K562 (cell line): Measurements from ENCODE around the gene EFHC2. TPM values are rescaled to one million over a fixed set of nuclear protein-coding genes. Genes with fewer than 3 reads are reported as not detected.

Experiments
- ATAC-seq: fragments of 200-7000 bp; cut with Tn5 transposase; 3 replicates; pipeline ENCODE4 v1.9.1; 2020; ENCODE audit warnings: moderate library complexity
- BruUV-seq: library from RNA; stranded (reverse); fragments of 400-500 nt; replicated peaks from 2 replicates; lab custom pipeline; 2021; lab: Mats Ljungman, UMichigan
- CTCF ChIA-PET: fragments of 300-600 bp; formaldehyde crosslinking; extraction: SDS; loops from one replicate; lab custom pipeline; 2021; ENCODE audit warnings: low intra/inter-chr PET ratio; lab: Yijun Ruan, JAX
- POLR2A ChIA-PET: fragments of 300-600, 350-650 bp; sonication (Branson Sonifier 250); formaldehyde crosslinking; extraction: SDS; loops from one replicate; lab custom pipeline; 2021; ENCODE audit warnings: antibody characterized with exemption, inconsistent platforms; lab: Yijun Ruan, JAX
- DNase-seq, 4 experiments: peaks; one replicate each; pipeline versions ENCODE4 v3.0.0 to v3.0.0-alpha.2; 2011 to 2018; ENCODE audit warnings: low spot score in 3 of 4, mixed read lengths in 3 of 4; ENCODE audit errors: extremely low read depth in 1 of 4
- FAIRE-seq: peaks from 2 replicates; lab custom pipeline; 2011; peaks lifted over from hg19 to GRCh38; lab: Jason Lieb, UNC
- H2AFZ ChIP-seq: 2 replicates; pipeline ENCODE4 v1.6.0; 2011; ENCODE audit warnings: low read depth, low read length, control low read depth, inconsistent platforms
- H3K27ac ChIP-seq: fragments of 200-600 bp; 3 replicates; pipeline ENCODE4 v1.8.0; 2011; ENCODE audit warnings: low read depth, mild to moderate bottlenecking, control low read depth, inconsistent platforms, low read length, moderate library complexity, mixed read lengths; ENCODE audit errors: extremely low read depth
- H3K27me3 ChIP-seq, 2 experiments: fragments of 300-600 bp in 1 of 2; 2 replicates in 1 of 2; 3 replicates in 1 of 2; pipeline versions ENCODE4 v1.6.0 to v1.8.0; 2011; ENCODE audit warnings: inconsistent platforms in 2 of 2, low read length in 2 of 2, mild to moderate bottlenecking in 1 of 2, mixed read lengths in 1 of 2, moderate library complexity in 1 of 2; ENCODE audit not compliant: control insufficient read depth in 2 of 2, insufficient read depth in 2 of 2
- H3K36me3 ChIP-seq: fragments of 300-600 bp; 3 replicates; pipeline ENCODE4 v1.8.0; 2011; ENCODE audit warnings: mild to moderate bottlenecking, low read length, inconsistent platforms; ENCODE audit not compliant: control insufficient read depth, insufficient read depth
- H3K4me1 ChIP-seq, 2 experiments: fragments of 200-600 bp in 1 of 2; replicated peaks in 1 of 2; 2 replicates in 1 of 2; 3 replicates in 1 of 2; pipeline versions ENCODE4 v1.5.1 to v1.8.0; 2011; ENCODE audit warnings: inconsistent platforms in 2 of 2, low read length in 2 of 2, mild to moderate bottlenecking in 1 of 2, mixed read lengths in 1 of 2, moderate library complexity in 1 of 2; ENCODE audit not compliant: control insufficient read depth in 2 of 2, insufficient read depth in 2 of 2
- H3K4me2 ChIP-seq: 2 replicates; pipeline ENCODE4 v1.6.1; 2011; ENCODE audit warnings: low read length, control low read depth, inconsistent platforms, mixed read lengths; ENCODE audit not compliant: insufficient read depth
- H3K4me3 ChIP-seq: fragments of 200-600 bp; sonication (generic), shearing (Covaris generic); 2 replicates; pipeline ENCODE4 v1.5.1; 2016; ENCODE audit warnings: control low read depth, inconsistent platforms
- H3K79me2 ChIP-seq: fragments of 200-600 bp; 3 replicates; pipeline ENCODE4 v1.8.0; 2011; ENCODE audit warnings: low read length, inconsistent platforms; ENCODE audit not compliant: control insufficient read depth, insufficient read depth
- H3K9ac ChIP-seq, 2 experiments: 2 replicates each; pipeline versions ENCODE4 v1.6.0 to v1.6.1; 2011; ENCODE audit warnings: low read depth in 2 of 2, low read length in 2 of 2, control low read depth in 1 of 2, inconsistent platforms in 1 of 2, mild to moderate bottlenecking in 1 of 2, mixed read lengths in 1 of 2; ENCODE audit not compliant: insufficient read depth in 1 of 2
- H3K9me1 ChIP-seq: one replicate; pipeline ENCODE4 v1.6.0; 2011; ENCODE audit warnings: inconsistent platforms, mild to moderate bottlenecking, low read length, moderate library complexity; ENCODE audit not compliant: control insufficient read depth, insufficient read depth
- H3K9me3 ChIP-seq: replicated peaks from 2 replicates; pipeline ENCODE4 v1.5.1; 2011; ENCODE audit warnings: low read depth, low read length, inconsistent platforms; ENCODE audit not compliant: control insufficient read depth, insufficient read depth
- H4K20me1 ChIP-seq: replicated peaks from 2 replicates; pipeline ENCODE4 v1.6.1; 2011; ENCODE audit warnings: low read length, inconsistent platforms, mixed read lengths; ENCODE audit not compliant: control insufficient read depth, insufficient read depth
- FOXA3 ChIP-seq, 2 experiments: fragments of 450-650 bp in 1 of 2; sonication (generic) in 1 of 2; formaldehyde crosslinking; IDR thresholded peaks in 1 of 2; conservative IDR thresholded peaks in 1 of 2; 2 replicates each; pipeline versions ENCODE4 v1.4.0 to v1.8.0; 2020 to 2022; ENCODE audit warnings: mild to moderate bottlenecking in 2 of 2, missing genetic modification reagents in 1 of 2
- HIVEP1 ChIP-seq: fragments of 250-450 bp; sonication (Bioruptor Pico); IDR thresholded peaks from 2 replicates; pipeline ENCODE4 v1.4.0; 2020; ENCODE audit warnings: mild to moderate bottlenecking
- POLR2AphosphoS2 ChIP-seq: IDR thresholded peaks from 2 replicates; pipeline ENCODE4 v1.6.1; 2012; ENCODE audit warnings: low read length, improper control_type of control experiment
- RBBP5 ChIP-seq: fragments of 200-600 bp; sonication (generic); IDR thresholded peaks from 2 replicates; pipeline ENCODE4 v1.6.1; 2012; ENCODE audit warnings: borderline replicate concordance, mild to moderate bottlenecking, low read length, control low read depth, inconsistent platforms; ENCODE audit not compliant: insufficient read depth, poor library complexity, severe bottlenecking
- RUNX1 ChIP-seq: sonication (generic); IDR thresholded peaks from 2 replicates; pipeline ENCODE4 v1.6.1; 2016; ENCODE audit warnings: antibody characterized with exemption, low read depth
- ZBTB26 ChIP-seq: fragments of 450-650 bp; formaldehyde crosslinking; IDR thresholded peaks from 2 replicates; pipeline ENCODE4 v1.4.0; 2022; ENCODE audit warnings: missing genetic modification characterization
- ZNF41 ChIP-seq: fragments of 250-450 bp; sonication (Bioruptor Pico); conservative IDR thresholded peaks from 2 replicates; pipeline ENCODE4 v1.4.0; 2020; ENCODE audit warnings: mild to moderate bottlenecking
- WGBS: fragments of 100-300 bp; shearing (Covaris generic); methylation state at CpG from one replicate; pipeline ENCODE4 v1.1.6; 2016; ENCODE audit warnings: low coverage, mixed read lengths; ENCODE audit not compliant: insufficient coverage; ENCODE audit errors: missing lambda C conversion rate; 5-methylcytosine and 5-hydroxymethylcytosine counted together
- in situ Hi-C: fragments of 300-500 bp; cut with MboI; formaldehyde crosslinking; loops from 4 replicates; pipeline ENCODE4 v1.15.0; 2018; ENCODE audit warnings: inconsistent platforms, mixed read lengths
- intact Hi-C: fragments of 100-400 bp; cut with micrococcal nuclease; formaldehyde crosslinking; loops from 2 replicates; pipeline ENCODE4 v1.14.2; 2022
- polyA plus RNA-seq, 8 experiments: library from polyadenylated mRNA; depleted of rRNA in 4 of 8; stranded (reverse) in 5 of 8; unstranded in 3 of 8; fragments of >200 nt; fragmentation: Nextera tagmentation in 2 of 8; fragmentation: Illumina TruSeq in 1 of 8; extraction: Ambion mirVana in 2 of 8; extraction: Trizol in 1 of 8; gene quantifications; 2 replicates each; pipeline versions ENCODE4 v1.2.1 to v1.2.3, GENCODE V29; 2011 to 2014; ENCODE audit warnings: inconsistent platforms in 1 of 8, missing spikeins in 1 of 8
- total RNA-seq, 7 experiments: library from RNA; depleted of rRNA in 6 of 7; stranded (reverse); fragments of >200 nt in 6 of 7; fragmentation: Illumina TruSeq in 2 of 7; extraction: Trizol in 2 of 7; gene quantifications; 2 replicates each; pipeline versions ENCODE4 v1.2.1 to v1.2.3, GENCODE V29; 2011 to 2021; ENCODE audit warnings: low replicate concordance in 1 of 7
- TF ChIP-seq, protein P1 (sequence below): fragments of 450-650 bp; IDR thresholded peaks from 2 replicates; pipeline ENCODE4 v1.6.1; 2016; ENCODE audit warnings: mild to moderate bottlenecking, moderate library complexity
- TF ChIP-seq, protein P2 (sequence below), 2 experiments: fragments of 450-650 bp in 1 of 2; sonication (generic) in 1 of 2; formaldehyde crosslinking; conservative IDR thresholded peaks; 2 replicates each; pipeline versions ENCODE4 v1.4.0 to v1.8.1; 2020 to 2022; ENCODE audit warnings: mild to moderate bottlenecking in 1 of 2, missing genetic modification reagents in 1 of 2

EFHC2 gene
- total and polyA plus RNA-seq, 9 of the 15 experiments (the other 6 are each of a cell fraction or from before 2014, with no cell fraction given): 1.3 to 8.1 (median 3.0) TPM

DNA sequence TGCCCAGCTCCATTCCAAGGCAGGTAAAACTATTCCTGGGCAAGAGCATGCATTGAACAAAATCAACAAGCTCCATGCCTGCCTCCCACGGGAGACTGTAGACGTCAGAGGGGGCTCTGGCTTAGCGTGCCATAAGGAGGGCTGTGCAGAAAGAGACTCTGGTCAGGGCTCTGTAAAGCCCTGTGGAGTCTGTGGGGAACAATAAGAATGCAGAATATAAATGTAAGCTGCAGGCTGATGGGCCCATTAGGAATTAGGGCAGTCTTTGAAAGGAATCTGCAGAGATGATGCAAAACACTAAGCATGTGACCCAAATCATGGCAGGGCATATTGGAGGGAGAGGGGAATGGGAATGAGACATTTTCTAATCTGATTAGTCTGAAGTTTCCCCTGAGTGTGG is 170.3 kb downstream of the EFHC2 start:
- H3K4me3 ChIP-seq: no peak overlapping the region
- H3K36me3 ChIP-seq: no peaks in the 10 kb centered on the region
- H3K9ac ChIP-seq: no peak overlapping the region
- ATAC-seq: no peak
- H4K20me1 ChIP-seq: no peaks in the 10 kb centered on the region
- no peak overlapping the region for H3K27ac ChIP-seq
- FAIRE-seq: no peak
- no peaks in the 10 kb centered on the region for H3K9me1 ChIP-seq
- BruUV-seq: no TSS peak
- in situ Hi-C loops (no loop called here), intact Hi-C loops (no loop called here)
- no peak for DNase-seq
- no peaks in the 10 kb centered on the region for H3K9me3 ChIP-seq
- no peak overlapping the region for H2AFZ ChIP-seq
- ChIA-PET CTCF (no interaction called here), POLR2A (interaction anchor here (0.5 kb wide), 1 partner anchor 1876 kb away, joined by 3 read pairs; no protein-coding TSS in a partner anchor)
- 0% methylated on average over 3 of the region's 3 CpGs for WGBS
- no peak overlapping the region for H3K4me2 ChIP-seq
- no peaks in the 10 kb centered on the region for H3K4me1 ChIP-seq
- no peaks in the 10 kb centered on the region for H3K79me2 ChIP-seq
- no peaks in the 10 kb centered on the region for H3K27me3 ChIP-seq
- TF ChIP-seq POLR2AphosphoS2 (no peak), FOXA3 (CRISPR knock-in tag; conservative IDR thresholded peaks at IDR 0.05 in 1 of 2, IDR thresholded peaks at IDR 0.05 in 1 of 2) (no peak), RBBP5 (no peak), HIVEP1 (no peak), ZNF41 (CRISPR knock-in tag) (no peak), ZBTB26 (CRISPR knock-in tag) (no peak), RUNX1 (no peak)
- TF ChIP-seq, protein P1, sequence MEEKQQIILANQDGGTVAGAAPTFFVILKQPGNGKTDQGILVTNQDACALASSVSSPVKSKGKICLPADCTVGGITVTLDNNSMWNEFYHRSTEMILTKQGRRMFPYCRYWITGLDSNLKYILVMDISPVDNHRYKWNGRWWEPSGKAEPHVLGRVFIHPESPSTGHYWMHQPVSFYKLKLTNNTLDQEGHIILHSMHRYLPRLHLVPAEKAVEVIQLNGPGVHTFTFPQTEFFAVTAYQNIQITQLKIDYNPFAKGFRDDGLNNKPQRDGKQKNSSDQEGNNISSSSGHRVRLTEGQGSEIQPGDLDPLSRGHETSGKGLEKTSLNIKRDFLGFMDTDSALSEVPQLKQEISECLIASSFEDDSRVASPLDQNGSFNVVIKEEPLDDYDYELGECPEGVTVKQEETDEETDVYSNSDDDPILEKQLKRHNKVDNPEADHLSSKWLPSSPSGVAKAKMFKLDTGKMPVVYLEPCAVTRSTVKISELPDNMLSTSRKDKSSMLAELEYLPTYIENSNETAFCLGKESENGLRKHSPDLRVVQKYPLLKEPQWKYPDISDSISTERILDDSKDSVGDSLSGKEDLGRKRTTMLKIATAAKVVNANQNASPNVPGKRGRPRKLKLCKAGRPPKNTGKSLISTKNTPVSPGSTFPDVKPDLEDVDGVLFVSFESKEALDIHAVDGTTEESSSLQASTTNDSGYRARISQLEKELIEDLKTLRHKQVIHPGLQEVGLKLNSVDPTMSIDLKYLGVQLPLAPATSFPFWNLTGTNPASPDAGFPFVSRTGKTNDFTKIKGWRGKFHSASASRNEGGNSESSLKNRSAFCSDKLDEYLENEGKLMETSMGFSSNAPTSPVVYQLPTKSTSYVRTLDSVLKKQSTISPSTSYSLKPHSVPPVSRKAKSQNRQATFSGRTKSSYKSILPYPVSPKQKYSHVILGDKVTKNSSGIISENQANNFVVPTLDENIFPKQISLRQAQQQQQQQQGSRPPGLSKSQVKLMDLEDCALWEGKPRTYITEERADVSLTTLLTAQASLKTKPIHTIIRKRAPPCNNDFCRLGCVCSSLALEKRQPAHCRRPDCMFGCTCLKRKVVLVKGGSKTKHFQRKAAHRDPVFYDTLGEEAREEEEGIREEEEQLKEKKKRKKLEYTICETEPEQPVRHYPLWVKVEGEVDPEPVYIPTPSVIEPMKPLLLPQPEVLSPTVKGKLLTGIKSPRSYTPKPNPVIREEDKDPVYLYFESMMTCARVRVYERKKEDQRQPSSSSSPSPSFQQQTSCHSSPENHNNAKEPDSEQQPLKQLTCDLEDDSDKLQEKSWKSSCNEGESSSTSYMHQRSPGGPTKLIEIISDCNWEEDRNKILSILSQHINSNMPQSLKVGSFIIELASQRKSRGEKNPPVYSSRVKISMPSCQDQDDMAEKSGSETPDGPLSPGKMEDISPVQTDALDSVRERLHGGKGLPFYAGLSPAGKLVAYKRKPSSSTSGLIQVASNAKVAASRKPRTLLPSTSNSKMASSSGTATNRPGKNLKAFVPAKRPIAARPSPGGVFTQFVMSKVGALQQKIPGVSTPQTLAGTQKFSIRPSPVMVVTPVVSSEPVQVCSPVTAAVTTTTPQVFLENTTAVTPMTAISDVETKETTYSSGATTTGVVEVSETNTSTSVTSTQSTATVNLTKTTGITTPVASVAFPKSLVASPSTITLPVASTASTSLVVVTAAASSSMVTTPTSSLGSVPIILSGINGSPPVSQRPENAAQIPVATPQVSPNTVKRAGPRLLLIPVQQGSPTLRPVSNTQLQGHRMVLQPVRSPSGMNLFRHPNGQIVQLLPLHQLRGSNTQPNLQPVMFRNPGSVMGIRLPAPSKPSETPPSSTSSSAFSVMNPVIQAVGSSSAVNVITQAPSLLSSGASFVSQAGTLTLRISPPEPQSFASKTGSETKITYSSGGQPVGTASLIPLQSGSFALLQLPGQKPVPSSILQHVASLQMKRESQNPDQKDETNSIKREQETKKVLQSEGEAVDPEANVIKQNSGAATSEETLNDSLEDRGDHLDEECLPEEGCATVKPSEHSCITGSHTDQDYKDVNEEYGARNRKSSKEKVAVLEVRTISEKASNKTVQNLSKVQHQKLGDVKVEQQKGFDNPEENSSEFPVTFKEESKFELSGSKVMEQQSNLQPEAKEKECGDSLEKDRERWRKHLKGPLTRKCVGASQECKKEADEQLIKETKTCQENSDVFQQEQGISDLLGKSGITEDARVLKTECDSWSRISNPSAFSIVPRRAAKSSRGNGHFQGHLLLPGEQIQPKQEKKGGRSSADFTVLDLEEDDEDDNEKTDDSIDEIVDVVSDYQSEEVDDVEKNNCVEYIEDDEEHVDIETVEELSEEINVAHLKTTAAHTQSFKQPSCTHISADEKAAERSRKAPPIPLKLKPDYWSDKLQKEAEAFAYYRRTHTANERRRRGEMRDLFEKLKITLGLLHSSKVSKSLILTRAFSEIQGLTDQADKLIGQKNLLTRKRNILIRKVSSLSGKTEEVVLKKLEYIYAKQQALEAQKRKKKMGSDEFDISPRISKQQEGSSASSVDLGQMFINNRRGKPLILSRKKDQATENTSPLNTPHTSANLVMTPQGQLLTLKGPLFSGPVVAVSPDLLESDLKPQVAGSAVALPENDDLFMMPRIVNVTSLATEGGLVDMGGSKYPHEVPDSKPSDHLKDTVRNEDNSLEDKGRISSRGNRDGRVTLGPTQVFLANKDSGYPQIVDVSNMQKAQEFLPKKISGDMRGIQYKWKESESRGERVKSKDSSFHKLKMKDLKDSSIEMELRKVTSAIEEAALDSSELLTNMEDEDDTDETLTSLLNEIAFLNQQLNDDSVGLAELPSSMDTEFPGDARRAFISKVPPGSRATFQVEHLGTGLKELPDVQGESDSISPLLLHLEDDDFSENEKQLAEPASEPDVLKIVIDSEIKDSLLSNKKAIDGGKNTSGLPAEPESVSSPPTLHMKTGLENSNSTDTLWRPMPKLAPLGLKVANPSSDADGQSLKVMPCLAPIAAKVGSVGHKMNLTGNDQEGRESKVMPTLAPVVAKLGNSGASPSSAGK: no peak
- TF ChIP-seq, protein P2, sequence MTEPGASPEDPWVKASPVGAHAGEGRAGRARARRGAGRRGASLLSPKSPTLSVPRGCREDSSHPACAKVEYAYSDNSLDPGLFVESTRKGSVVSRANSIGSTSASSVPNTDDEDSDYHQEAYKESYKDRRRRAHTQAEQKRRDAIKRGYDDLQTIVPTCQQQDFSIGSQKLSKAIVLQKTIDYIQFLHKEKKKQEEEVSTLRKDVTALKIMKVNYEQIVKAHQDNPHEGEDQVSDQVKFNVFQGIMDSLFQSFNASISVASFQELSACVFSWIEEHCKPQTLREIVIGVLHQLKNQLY (CRISPR knock-in tag; conservative IDR thresholded peaks at IDR 0.05): no peak
